ENCODE data around the gene PIK3R1. TPM values are rescaled to one million over a fixed set of nuclear protein-coding genes. Genes with fewer than 3 reads are reported as not detected.

PIK3R1 gene
- total and polyA plus RNA-seq, 8 donors, result 4.2 to 31.5 (median 18.8) TPM

DNA sequence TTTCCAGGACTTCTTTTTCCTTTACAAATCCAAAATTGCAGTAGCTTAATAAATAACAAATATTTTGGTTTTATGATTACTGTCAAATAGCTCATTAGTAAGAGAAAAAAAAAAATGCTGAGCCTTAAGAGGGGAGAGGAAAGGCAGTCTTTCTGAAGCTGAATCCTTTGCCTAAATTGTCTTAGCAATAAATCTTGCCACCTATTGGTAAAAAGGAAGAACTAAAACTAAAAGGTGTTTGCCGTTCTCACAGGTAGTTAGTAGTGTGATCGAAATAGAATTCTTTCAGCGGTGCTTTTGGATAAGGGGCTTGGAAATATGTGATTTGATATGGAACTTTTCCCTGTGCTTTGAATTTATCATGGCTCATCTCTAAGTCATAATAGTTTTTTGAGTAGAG lies 31.2 kb downstream of the PIK3R1 start:
- intact Hi-C loops (cut with DNase I), result no loop called here
- Histone ChIP-seq H3K27ac (no peak overlapping the region), H3K36me3 (no peaks in the 10 kb centered on the region), H3K9me3 (no peaks in the 10 kb centered on the region), H3K27me3 (no peaks in the 10 kb centered on the region), H3K4me1 (peaks cover 0 to 23% (median 0%) of the 10 kb centered on the region in 3 donors), H3K4me3 (no peak overlapping the region)
- DNase-seq (no peak), ATAC-seq (peak in 1 of 4 donors; percentile 39), FAIRE-seq (no peak)
- WGBS, 2 donors, result 36 to 49% methylated on average over 3 of the region's 3 CpGs
- TF ChIP-seq, protein P1, sequence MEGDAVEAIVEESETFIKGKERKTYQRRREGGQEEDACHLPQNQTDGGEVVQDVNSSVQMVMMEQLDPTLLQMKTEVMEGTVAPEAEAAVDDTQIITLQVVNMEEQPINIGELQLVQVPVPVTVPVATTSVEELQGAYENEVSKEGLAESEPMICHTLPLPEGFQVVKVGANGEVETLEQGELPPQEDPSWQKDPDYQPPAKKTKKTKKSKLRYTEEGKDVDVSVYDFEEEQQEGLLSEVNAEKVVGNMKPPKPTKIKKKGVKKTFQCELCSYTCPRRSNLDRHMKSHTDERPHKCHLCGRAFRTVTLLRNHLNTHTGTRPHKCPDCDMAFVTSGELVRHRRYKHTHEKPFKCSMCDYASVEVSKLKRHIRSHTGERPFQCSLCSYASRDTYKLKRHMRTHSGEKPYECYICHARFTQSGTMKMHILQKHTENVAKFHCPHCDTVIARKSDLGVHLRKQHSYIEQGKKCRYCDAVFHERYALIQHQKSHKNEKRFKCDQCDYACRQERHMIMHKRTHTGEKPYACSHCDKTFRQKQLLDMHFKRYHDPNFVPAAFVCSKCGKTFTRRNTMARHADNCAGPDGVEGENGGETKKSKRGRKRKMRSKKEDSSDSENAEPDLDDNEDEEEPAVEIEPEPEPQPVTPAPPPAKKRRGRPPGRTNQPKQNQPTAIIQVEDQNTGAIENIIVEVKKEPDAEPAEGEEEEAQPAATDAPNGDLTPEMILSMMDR (IDR thresholded peaks at IDR 0.05), result peak in 2 of 4 donors; percentile 7 to 16

DNA sequence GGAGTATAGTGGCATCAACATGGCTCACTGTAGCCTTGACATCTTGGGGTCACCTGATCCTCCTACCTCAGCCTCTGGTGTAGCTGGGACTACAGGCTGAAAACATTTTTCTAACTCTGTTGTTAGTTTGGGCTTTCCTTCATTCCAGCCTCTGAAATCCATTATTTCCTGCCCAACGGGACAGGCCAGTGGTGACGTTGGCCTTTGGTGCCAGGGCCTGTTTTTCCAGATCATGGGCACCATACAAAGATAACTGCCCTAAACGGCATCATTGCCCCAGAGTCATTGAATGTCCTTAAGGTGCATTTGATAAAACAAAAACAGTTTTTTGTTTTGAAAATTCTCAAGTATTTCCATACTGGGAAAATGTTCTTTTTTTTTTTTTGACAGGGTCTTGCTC lies 32.1 kb downstream of the PIK3R1 start:
- no peaks in the 10 kb centered on the region for H3K27me3 ChIP-seq
- H3K4me1 ChIP-seq, result peaks cover 0 to 29% (median 0%) of the 10 kb centered on the region in 3 donors
- ATAC-seq, result no peak
- no peak overlapping the region for H3K27ac ChIP-seq
- TF ChIP-seq, protein P1 (IDR thresholded peaks at IDR 0.05), result no peak
- H3K9me3 ChIP-seq, result no peaks in the 10 kb centered on the region
- no peaks in the 10 kb centered on the region for H3K36me3 ChIP-seq
- FAIRE-seq, result no peak
- no peak for DNase-seq
- 82 to 87% methylated on average over 3 of the region's 3 CpGs for WGBS, 2 donors
- intact Hi-C loops (cut with DNase I), result no loop called here
- H3K4me3 ChIP-seq, result no peak overlapping the region

DNA sequence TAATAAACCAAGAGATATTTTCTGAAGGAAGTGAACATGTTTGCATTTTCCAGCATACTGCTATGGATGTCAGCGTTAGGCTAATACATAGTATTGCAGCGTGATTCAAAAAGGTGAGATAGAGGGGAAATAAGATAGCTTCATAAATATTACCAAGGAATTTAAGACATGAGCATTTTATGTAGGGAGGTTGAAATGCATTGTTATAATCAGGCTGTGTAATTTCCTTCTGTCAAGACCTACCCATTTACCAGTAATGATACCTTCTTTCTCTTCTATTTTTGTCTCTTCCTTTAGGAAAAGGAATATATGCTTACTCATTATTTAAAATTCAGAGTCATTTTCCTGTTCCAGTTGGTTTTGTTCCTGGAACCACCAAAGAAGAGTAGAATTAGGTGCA lies 33.3 kb downstream of the PIK3R1 start:
- no peak for DNase-seq
- Histone ChIP-seq H3K36me3 (no peaks in the 10 kb centered on the region), H3K9me3 (no peaks in the 10 kb centered on the region), H3K4me1 (peaks cover 0 to 24% (median 0%) of the 10 kb centered on the region in 3 donors), H3K27me3 (no peaks in the 10 kb centered on the region), H3K27ac (no peak overlapping the region), H3K4me3 (no peak overlapping the region)
- intact Hi-C loops (cut with DNase I), result no loop called here
- FAIRE-seq, result no peak
- TF ChIP-seq, protein P1 (IDR thresholded peaks at IDR 0.05), result no peak
- 73 to 77% methylated on average over 2 of the region's 2 CpGs for WGBS, 2 donors
- no peak for ATAC-seq

DNA sequence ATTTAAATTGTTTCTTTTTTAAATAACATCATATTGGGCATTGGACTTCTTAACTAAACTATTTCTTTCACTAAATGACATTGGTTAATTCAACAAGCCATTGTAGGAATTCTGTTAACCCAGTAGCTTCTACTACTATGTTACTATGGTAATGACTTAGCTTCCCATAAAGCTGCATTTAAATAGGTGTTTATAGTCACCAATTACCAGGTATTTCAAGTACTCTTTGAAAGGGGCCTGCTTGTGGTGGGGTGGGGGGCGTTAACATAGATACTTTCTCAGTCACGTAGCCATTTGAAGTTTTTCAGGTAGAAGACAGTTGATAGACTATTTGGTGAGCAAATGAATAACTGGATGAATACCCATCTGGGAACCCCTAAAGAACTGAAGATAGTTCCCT lies 34.0 kb downstream of the PIK3R1 start:
- H3K4me3 ChIP-seq, result no peak overlapping the region
- peaks cover 0 to 22% (median 0%) of the 10 kb centered on the region in 3 donors for H3K4me1 ChIP-seq
- H3K27me3 ChIP-seq, result no peaks in the 10 kb centered on the region
- ATAC-seq, result no peak
- no peaks in the 10 kb centered on the region for H3K9me3 ChIP-seq
- 94% methylated on average over 2 of the region's 2 CpGs for WGBS, 2 donors
- no peak for DNase-seq
- FAIRE-seq, result no peak
- H3K36me3 ChIP-seq, result no peaks in the 10 kb centered on the region
- TF ChIP-seq, protein P1 (IDR thresholded peaks at IDR 0.05), result no peak
- intact Hi-C loops (cut with DNase I), result no loop called here
- no peak overlapping the region for H3K27ac ChIP-seq

DNA sequence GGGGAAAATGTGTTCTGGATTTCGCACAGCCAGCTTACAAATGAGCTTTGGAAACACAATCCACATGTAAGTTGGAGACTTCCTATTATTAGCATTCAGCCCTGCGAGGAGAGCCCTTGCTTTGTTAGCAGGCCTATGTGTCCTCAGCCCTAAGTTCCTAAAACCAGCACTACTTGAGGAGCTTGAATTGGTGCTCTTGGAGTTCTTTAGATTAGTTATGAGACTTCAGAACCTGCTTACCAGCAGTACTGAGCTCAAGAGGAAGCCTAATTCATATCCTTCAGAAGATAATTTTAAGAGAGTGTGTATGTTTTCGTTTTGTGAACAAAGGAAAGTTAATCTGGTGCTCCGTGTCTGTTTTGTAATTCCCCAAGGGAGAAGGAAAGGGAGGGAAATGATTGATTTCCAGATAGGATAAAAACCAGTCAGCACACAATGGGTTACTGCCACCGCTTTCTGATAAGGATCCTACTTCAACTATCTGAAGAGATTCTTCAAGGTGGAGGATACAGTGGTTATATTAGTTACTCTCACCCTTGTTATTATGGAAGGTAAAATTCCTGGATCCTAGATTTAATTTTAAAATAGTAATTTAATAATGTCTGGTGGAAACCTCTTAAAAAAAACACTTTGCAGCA lies 35.2 kb downstream of the PIK3R1 start:
- H3K27ac ChIP-seq, result peak overlapping the region in 1 of 4 donors; percentile 0
- TF ChIP-seq, protein P1 (IDR thresholded peaks at IDR 0.05), result no peak
- 67 to 69% methylated on average over 5 of the region's 5 CpGs for WGBS, 2 donors
- H3K36me3 ChIP-seq, result no peaks in the 10 kb centered on the region
- no peak for DNase-seq
- H3K27me3 ChIP-seq, result no peaks in the 10 kb centered on the region
- no peaks in the 10 kb centered on the region for H3K9me3 ChIP-seq
- no peak for FAIRE-seq
- intact Hi-C loops (cut with DNase I), result loop anchor here in 1 of 3 donors (10.0 kb wide), 1 partner anchor 1006 kb away; no protein-coding TSS in a partner anchor
- H3K4me1 ChIP-seq, result peaks cover 0 to 22% (median 0%) of the 10 kb centered on the region in 3 donors
- no peak for ATAC-seq
- no peak overlapping the region for H3K4me3 ChIP-seq

All from pancreas (tissue), 10 donors.